NCI-H2107 treated with DMSO at 0.1 percent for 48 hours (cell line): ENCODE results near the gene SSH3.
A peak's percentile ranks its signal among the peaks of the same experiment; 100 is the strongest.

Experiments used
- DNase-seq: peaks from one replicate; lab custom pipeline; 2025; ENCODE audit not compliant: unreplicated experiment; lab: John Stamatoyannopoulos, UW

Gene SSH3

GRCh38 chr11:67267188-67268080 is 35.9 kb upstream of the SSH3 start:
- no peak for DNase-seq

GRCh38 chr11:67268081-67268961 is 35.0 kb upstream of the SSH3 start:
- no peak for DNase-seq

- no peak for DNase-seq
Observed at GRCh38 chr11:67268962-67269268, 34.4 kb upstream of the SSH3 start.

- no peak for DNase-seq
Observed at GRCh38 chr11:67269401-67270255, 33.7 kb upstream of the SSH3 start.

- peak; percentile 20 for DNase-seq
Observed at GRCh38 chr11:67270256-67271204, 32.8 kb upstream of the SSH3 start.

- DNase-seq, result no peak
Observed at GRCh38 chr11:67271205-67271540, 32.2 kb upstream of the SSH3 start.

- peak; percentile 65 for DNase-seq
Observed at GRCh38 chr11:67271541-67272284, 31.6 kb upstream of the SSH3 start.

GRCh38 chr11:67272327-67273259 is 30.7 kb upstream of the SSH3 start:
- DNase-seq, result no peak

- no peak for DNase-seq
Observed at GRCh38 chr11:67273260-67273990, 29.9 kb upstream of the SSH3 start.

GRCh38 chr11:67274768-67275605 is 28.3 kb upstream of the SSH3 start:
- no peak for DNase-seq

GRCh38 chr11:67275606-67276409 is 27.5 kb upstream of the SSH3 start:
- DNase-seq, result no peak

- DNase-seq, result no peak
Observed at GRCh38 chr11:67276781-67277230, 26.5 kb upstream of the SSH3 start.

- peak; percentile 81 for DNase-seq
Observed at GRCh38 chr11:67277231-67277961, 25.9 kb upstream of the SSH3 start.

GRCh38 chr11:67278135-67278938 is 25.0 kb upstream of the SSH3 start:
- no peak for DNase-seq
